ENCODE measurements around the gene LPP. TPM values are rescaled to one million over a fixed set of nuclear protein-coding genes. Genes with fewer than 3 reads are reported as not detected.
A peak's percentile ranks its signal among the peaks of the same experiment; 100 is the strongest.

The LPP gene
- total RNA-seq, 1 donor from 2014 or later = 222 TPM

GRCh38 chr3:188490416-188490815 lies 336.5 kb downstream of the LPP start:
- peak overlapping the region; percentile 22 for H3K27ac ChIP-seq (ENCODE audit: low read depth, low read length)

GRCh38 chr3:188491276-188491687 lies 337.3 kb downstream of the LPP start:
- Histone ChIP-seq H3K9me3 (ENCODE audit: insufficient read depth, low read depth, low read length) (no peaks in the 10 kb centered on the region), H3K27ac (ENCODE audit: low read depth, low read length) (peak overlapping the region; percentile 48), H3K79me2 (ENCODE audit: insufficient read depth, low read length) (peaks cover 41% of the 10 kb centered on the region), H3K9ac (ENCODE audit: low read length) (peak overlapping the region; percentile 15), H3K4me3 (ENCODE audit: insufficient read depth, low read depth, low read length) (no peak overlapping the region), H3K36me3 (ENCODE audit: insufficient read depth, low read length) (no peaks in the 10 kb centered on the region), H4K20me1 (ENCODE audit: insufficient read depth, low read length) (peaks cover 14% of the 10 kb centered on the region), H3K4me1 (ENCODE audit: insufficient read depth, low read length) (peaks cover 16% of the 10 kb centered on the region), H3K4me2 (ENCODE audit: low read length) (peak overlapping the region; percentile 21), H2AFZ (ENCODE audit: low read depth, low read length) (no peak overlapping the region), H3K27me3 (ENCODE audit: insufficient read depth, low read length) (no peaks in the 10 kb centered on the region)
- TF ChIP-seq, protein P1, sequence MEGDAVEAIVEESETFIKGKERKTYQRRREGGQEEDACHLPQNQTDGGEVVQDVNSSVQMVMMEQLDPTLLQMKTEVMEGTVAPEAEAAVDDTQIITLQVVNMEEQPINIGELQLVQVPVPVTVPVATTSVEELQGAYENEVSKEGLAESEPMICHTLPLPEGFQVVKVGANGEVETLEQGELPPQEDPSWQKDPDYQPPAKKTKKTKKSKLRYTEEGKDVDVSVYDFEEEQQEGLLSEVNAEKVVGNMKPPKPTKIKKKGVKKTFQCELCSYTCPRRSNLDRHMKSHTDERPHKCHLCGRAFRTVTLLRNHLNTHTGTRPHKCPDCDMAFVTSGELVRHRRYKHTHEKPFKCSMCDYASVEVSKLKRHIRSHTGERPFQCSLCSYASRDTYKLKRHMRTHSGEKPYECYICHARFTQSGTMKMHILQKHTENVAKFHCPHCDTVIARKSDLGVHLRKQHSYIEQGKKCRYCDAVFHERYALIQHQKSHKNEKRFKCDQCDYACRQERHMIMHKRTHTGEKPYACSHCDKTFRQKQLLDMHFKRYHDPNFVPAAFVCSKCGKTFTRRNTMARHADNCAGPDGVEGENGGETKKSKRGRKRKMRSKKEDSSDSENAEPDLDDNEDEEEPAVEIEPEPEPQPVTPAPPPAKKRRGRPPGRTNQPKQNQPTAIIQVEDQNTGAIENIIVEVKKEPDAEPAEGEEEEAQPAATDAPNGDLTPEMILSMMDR (IDR thresholded peaks at IDR 0.05; ENCODE audit: insufficient read depth, low read depth, low read length) = no peak
- TF ChIP-seq EZH2 (IDR thresholded peaks at IDR 0.05; ENCODE audit: insufficient read depth, low read length) = no peak
- Mint-ChIP-seq H3K4me3 (ENCODE audit: unreplicated experiment) (no peak overlapping the region), H3K27me3 (ENCODE audit: low read depth, unreplicated experiment) (no peaks in the 10 kb centered on the region), H3K27ac (ENCODE audit: unreplicated experiment) (peak overlapping the region; percentile 51), H3K9me3 (ENCODE audit: unreplicated experiment) (peaks cover 2% of the 10 kb centered on the region), H3K4me1 (ENCODE audit: low read depth, unreplicated experiment) (peaks cover 27% of the 10 kb centered on the region), H3K36me3 (ENCODE audit: low read depth, unreplicated experiment) (peaks cover 9% of the 10 kb centered on the region)
- DNase-seq (ENCODE audit: low read depth) = peak; percentile 70
- FAIRE-seq = peak; percentile 72

More at GRCh38 chr3:188490416-188490815, 336.5 kb downstream of the LPP start:
- TF ChIP-seq, protein P1 (IDR thresholded peaks at IDR 0.05; ENCODE audit: insufficient read depth, low read depth, low read length) = no peak
- TF ChIP-seq EZH2 (IDR thresholded peaks at IDR 0.05; ENCODE audit: insufficient read depth, low read length) = no peak
- Mint-ChIP-seq H3K27ac (ENCODE audit: unreplicated experiment) (peak overlapping the region; percentile 5), H3K9me3 (ENCODE audit: unreplicated experiment) (peaks cover 3% of the 10 kb centered on the region), H3K4me3 (ENCODE audit: unreplicated experiment) (no peak overlapping the region), H3K27me3 (ENCODE audit: low read depth, unreplicated experiment) (no peaks in the 10 kb centered on the region), H3K36me3 (ENCODE audit: low read depth, unreplicated experiment) (peaks cover 10% of the 10 kb centered on the region), H3K4me1 (ENCODE audit: low read depth, unreplicated experiment) (peaks cover 29% of the 10 kb centered on the region)
- no peaks in the 10 kb centered on the region for H3K9me3 ChIP-seq (ENCODE audit: insufficient read depth, low read depth, low read length)
- FAIRE-seq (no peak), DNase-seq (ENCODE audit: low read depth) (no peak)
- H3K4me1 ChIP-seq (ENCODE audit: insufficient read depth, low read length) = peaks cover 18% of the 10 kb centered on the region
- no peak overlapping the region for H3K4me3 ChIP-seq (ENCODE audit: insufficient read depth, low read depth, low read length)
- no peak overlapping the region for H2AFZ ChIP-seq (ENCODE audit: low read depth, low read length)
- H3K4me2 ChIP-seq (ENCODE audit: low read length) = peak overlapping the region; percentile 2
- no peaks in the 10 kb centered on the region for H3K36me3 ChIP-seq (ENCODE audit: insufficient read depth, low read length)
- H4K20me1 ChIP-seq (ENCODE audit: insufficient read depth, low read length) = peaks cover 14% of the 10 kb centered on the region
- H3K9ac ChIP-seq (ENCODE audit: low read length) = no peak overlapping the region
- peaks cover 32% of the 10 kb centered on the region for H3K79me2 ChIP-seq (ENCODE audit: insufficient read depth, low read length)
- no peaks in the 10 kb centered on the region for H3K27me3 ChIP-seq (ENCODE audit: insufficient read depth, low read length)

DNA sequence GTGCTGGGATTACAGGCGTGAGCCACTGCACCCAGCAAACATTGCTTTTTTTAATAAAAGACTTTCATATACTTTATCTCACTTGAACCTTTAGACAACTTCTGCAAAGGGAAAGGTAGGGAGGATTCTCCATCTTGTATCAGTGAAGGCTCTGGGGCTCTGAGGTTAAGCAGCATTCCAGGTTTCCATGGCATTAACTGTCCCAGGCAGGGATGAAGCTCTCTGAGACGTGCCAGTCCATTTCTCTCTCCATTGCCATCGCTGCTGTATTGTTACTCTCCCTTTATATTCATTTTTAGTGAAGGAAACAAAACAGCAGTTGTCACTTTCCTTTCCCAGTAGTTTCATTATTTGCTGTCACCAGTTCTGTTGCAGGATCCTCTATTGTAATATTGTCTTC lies 342.4 kb downstream of the LPP start:
- Mint-ChIP-seq H3K27me3 (ENCODE audit: low read depth, unreplicated experiment) (no peaks in the 10 kb centered on the region), H3K4me3 (ENCODE audit: unreplicated experiment) (no peak overlapping the region), H3K36me3 (ENCODE audit: low read depth, unreplicated experiment) (peaks cover 9% of the 10 kb centered on the region), H3K9me3 (ENCODE audit: unreplicated experiment) (no peaks in the 10 kb centered on the region), H3K27ac (ENCODE audit: unreplicated experiment) (no peak overlapping the region), H3K4me1 (ENCODE audit: low read depth, unreplicated experiment) (peaks cover 9% of the 10 kb centered on the region)
- TF ChIP-seq, protein P1 (IDR thresholded peaks at IDR 0.05; ENCODE audit: insufficient read depth, low read depth, low read length) = no peak
- no peak for TF ChIP-seq EZH2 (IDR thresholded peaks at IDR 0.05; ENCODE audit: insufficient read depth, low read length)
- no peak overlapping the region for H3K4me3 ChIP-seq (ENCODE audit: insufficient read depth, low read depth, low read length)
- no peak overlapping the region for H2AFZ ChIP-seq (ENCODE audit: low read depth, low read length)
- FAIRE-seq (no peak), DNase-seq (ENCODE audit: low read depth) (no peak)
- peaks cover 3% of the 10 kb centered on the region for H3K4me1 ChIP-seq (ENCODE audit: insufficient read depth, low read length)
- no peak overlapping the region for H3K27ac ChIP-seq (ENCODE audit: low read depth, low read length)
- H3K36me3 ChIP-seq (ENCODE audit: insufficient read depth, low read length) = no peaks in the 10 kb centered on the region
- no peak overlapping the region for H3K4me2 ChIP-seq (ENCODE audit: low read length)
- peaks cover 67% of the 10 kb centered on the region for H3K79me2 ChIP-seq (ENCODE audit: insufficient read depth, low read length)
- H4K20me1 ChIP-seq (ENCODE audit: insufficient read depth, low read length) = peaks cover 12% of the 10 kb centered on the region
- no peaks in the 10 kb centered on the region for H3K9me3 ChIP-seq (ENCODE audit: insufficient read depth, low read depth, low read length)
- H3K27me3 ChIP-seq (ENCODE audit: insufficient read depth, low read length) = no peaks in the 10 kb centered on the region
- no peak overlapping the region for H3K9ac ChIP-seq (ENCODE audit: low read length)
